ENCODE results near the gene CNTN1. TPM values are rescaled to one million over a fixed set of nuclear protein-coding genes. Genes with fewer than 3 reads are reported as not detected.

CNTN1 gene
- total and polyA plus RNA-seq, 9 of the 15 experiments (the other 6 are each of a cell fraction or from before 2014, with no cell fraction given): 0.16 TPM; not detected in 8

DNA sequence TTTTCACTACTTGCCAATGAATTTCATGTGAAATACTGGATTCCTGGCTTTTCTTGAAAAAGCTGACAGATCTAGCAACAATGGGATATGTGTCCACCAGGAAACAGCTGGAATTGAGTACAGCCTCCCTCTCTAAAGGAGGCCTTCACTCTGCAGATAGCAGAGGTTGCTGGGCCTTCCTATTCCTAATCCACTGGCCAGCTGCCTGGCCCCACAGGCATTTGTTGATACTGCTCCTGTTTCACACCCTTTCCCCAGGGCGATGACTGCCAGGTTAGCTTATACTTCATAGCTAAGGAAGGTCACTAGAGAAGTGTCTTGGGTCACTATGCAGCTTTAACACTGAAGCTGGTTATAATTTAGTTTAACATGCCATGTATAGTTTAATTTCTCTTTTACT, 408.3 kb downstream of the CNTN1 start (continued):
- TF ChIP-seq, protein P1, sequence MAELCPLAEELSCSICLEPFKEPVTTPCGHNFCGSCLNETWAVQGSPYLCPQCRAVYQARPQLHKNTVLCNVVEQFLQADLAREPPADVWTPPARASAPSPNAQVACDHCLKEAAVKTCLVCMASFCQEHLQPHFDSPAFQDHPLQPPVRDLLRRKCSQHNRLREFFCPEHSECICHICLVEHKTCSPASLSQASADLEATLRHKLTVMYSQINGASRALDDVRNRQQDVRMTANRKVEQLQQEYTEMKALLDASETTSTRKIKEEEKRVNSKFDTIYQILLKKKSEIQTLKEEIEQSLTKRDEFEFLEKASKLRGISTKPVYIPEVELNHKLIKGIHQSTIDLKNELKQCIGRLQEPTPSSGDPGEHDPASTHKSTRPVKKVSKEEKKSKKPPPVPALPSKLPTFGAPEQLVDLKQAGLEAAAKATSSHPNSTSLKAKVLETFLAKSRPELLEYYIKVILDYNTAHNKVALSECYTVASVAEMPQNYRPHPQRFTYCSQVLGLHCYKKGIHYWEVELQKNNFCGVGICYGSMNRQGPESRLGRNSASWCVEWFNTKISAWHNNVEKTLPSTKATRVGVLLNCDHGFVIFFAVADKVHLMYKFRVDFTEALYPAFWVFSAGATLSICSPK (IDR thresholded peaks at IDR 0.05; ENCODE audit: borderline replicate concordance): no peak
- no peak for TF ChIP-seq ZNF584 (CRISPR knock-in tag; IDR thresholded peaks at IDR 0.05; ENCODE audit: low read depth)

DNA sequence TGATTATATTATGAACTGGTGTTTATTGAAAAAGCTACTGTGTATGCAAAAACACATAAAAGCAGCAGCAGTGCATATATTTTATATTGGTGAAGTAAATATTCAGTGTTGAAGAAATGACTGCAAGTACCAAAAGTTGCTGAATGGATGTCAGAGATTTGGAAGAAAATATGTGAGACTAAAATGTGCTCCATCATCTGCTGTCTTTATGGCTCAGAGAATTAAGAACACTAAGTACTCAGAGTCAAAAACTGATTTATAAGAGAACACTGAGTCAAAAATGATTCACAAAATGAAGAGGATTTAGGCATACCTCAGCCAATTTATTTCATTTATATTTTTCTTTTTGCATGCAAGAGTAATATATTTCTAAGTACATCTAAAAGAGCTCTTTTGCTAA, 409.6 kb downstream of the CNTN1 start:
- FAIRE-seq: no peak
- BruUV-seq (replicated peaks): no TSS peak
- Histone ChIP-seq H3K4me2 (ENCODE audit: insufficient read depth, low read length) (no peak overlapping the region), H3K36me3 (ENCODE audit: control insufficient read depth, insufficient read depth, low read length) (no peaks in the 10 kb centered on the region), H3K9ac (ENCODE audit: insufficient read depth in 1 of 2, low read depth in 2 of 2, low read length in 2 of 2) (no peak overlapping the region), H3K79me2 (ENCODE audit: control insufficient read depth, insufficient read depth, low read length) (no peaks in the 10 kb centered on the region), H3K4me3 (no peak overlapping the region), H4K20me1 (replicated peaks; ENCODE audit: control insufficient read depth, insufficient read depth, low read length) (no peaks in the 10 kb centered on the region), H2AFZ (ENCODE audit: low read depth, low read length) (no peak overlapping the region), H3K9me1 (ENCODE audit: control insufficient read depth, insufficient read depth, low read length) (no peaks in the 10 kb centered on the region), H3K27ac (ENCODE audit: extremely low read depth, low read depth, low read length) (no peak overlapping the region), H3K9me3 (replicated peaks; ENCODE audit: control insufficient read depth, insufficient read depth, low read depth, low read length) (no peaks in the 10 kb centered on the region), H3K4me1 (replicated peaks in 1 of 2; ENCODE audit: control insufficient read depth in 2 of 2, insufficient read depth in 2 of 2, low read length in 2 of 2) (no peaks in the 10 kb centered on the region), H3K27me3 (ENCODE audit: control insufficient read depth in 2 of 2, insufficient read depth in 2 of 2, low read length in 2 of 2) (no peaks in the 10 kb centered on the region)
- ChIA-PET CTCF (ENCODE audit: low intra/inter-chr PET ratio) (no interaction called here), POLR2A (no interaction called here)
- DNase-seq (ENCODE audit: extremely low read depth in 1 of 4, low spot score in 3 of 4): no peak
- in situ Hi-C loops (cut with MboI): no loop called here
- intact Hi-C loops (cut with micrococcal nuclease): no loop called here
- no peak for ATAC-seq
- TF ChIP-seq, protein P2, sequence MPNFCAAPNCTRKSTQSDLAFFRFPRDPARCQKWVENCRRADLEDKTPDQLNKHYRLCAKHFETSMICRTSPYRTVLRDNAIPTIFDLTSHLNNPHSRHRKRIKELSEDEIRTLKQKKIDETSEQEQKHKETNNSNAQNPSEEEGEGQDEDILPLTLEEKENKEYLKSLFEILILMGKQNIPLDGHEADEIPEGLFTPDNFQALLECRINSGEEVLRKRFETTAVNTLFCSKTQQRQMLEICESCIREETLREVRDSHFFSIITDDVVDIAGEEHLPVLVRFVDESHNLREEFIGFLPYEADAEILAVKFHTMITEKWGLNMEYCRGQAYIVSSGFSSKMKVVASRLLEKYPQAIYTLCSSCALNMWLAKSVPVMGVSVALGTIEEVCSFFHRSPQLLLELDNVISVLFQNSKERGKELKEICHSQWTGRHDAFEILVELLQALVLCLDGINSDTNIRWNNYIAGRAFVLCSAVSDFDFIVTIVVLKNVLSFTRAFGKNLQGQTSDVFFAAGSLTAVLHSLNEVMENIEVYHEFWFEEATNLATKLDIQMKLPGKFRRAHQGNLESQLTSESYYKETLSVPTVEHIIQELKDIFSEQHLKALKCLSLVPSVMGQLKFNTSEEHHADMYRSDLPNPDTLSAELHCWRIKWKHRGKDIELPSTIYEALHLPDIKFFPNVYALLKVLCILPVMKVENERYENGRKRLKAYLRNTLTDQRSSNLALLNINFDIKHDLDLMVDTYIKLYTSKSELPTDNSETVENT (CRISPR knock-in tag; IDR thresholded peaks at IDR 0.05): no peak
- TF ChIP-seq, protein P3, sequence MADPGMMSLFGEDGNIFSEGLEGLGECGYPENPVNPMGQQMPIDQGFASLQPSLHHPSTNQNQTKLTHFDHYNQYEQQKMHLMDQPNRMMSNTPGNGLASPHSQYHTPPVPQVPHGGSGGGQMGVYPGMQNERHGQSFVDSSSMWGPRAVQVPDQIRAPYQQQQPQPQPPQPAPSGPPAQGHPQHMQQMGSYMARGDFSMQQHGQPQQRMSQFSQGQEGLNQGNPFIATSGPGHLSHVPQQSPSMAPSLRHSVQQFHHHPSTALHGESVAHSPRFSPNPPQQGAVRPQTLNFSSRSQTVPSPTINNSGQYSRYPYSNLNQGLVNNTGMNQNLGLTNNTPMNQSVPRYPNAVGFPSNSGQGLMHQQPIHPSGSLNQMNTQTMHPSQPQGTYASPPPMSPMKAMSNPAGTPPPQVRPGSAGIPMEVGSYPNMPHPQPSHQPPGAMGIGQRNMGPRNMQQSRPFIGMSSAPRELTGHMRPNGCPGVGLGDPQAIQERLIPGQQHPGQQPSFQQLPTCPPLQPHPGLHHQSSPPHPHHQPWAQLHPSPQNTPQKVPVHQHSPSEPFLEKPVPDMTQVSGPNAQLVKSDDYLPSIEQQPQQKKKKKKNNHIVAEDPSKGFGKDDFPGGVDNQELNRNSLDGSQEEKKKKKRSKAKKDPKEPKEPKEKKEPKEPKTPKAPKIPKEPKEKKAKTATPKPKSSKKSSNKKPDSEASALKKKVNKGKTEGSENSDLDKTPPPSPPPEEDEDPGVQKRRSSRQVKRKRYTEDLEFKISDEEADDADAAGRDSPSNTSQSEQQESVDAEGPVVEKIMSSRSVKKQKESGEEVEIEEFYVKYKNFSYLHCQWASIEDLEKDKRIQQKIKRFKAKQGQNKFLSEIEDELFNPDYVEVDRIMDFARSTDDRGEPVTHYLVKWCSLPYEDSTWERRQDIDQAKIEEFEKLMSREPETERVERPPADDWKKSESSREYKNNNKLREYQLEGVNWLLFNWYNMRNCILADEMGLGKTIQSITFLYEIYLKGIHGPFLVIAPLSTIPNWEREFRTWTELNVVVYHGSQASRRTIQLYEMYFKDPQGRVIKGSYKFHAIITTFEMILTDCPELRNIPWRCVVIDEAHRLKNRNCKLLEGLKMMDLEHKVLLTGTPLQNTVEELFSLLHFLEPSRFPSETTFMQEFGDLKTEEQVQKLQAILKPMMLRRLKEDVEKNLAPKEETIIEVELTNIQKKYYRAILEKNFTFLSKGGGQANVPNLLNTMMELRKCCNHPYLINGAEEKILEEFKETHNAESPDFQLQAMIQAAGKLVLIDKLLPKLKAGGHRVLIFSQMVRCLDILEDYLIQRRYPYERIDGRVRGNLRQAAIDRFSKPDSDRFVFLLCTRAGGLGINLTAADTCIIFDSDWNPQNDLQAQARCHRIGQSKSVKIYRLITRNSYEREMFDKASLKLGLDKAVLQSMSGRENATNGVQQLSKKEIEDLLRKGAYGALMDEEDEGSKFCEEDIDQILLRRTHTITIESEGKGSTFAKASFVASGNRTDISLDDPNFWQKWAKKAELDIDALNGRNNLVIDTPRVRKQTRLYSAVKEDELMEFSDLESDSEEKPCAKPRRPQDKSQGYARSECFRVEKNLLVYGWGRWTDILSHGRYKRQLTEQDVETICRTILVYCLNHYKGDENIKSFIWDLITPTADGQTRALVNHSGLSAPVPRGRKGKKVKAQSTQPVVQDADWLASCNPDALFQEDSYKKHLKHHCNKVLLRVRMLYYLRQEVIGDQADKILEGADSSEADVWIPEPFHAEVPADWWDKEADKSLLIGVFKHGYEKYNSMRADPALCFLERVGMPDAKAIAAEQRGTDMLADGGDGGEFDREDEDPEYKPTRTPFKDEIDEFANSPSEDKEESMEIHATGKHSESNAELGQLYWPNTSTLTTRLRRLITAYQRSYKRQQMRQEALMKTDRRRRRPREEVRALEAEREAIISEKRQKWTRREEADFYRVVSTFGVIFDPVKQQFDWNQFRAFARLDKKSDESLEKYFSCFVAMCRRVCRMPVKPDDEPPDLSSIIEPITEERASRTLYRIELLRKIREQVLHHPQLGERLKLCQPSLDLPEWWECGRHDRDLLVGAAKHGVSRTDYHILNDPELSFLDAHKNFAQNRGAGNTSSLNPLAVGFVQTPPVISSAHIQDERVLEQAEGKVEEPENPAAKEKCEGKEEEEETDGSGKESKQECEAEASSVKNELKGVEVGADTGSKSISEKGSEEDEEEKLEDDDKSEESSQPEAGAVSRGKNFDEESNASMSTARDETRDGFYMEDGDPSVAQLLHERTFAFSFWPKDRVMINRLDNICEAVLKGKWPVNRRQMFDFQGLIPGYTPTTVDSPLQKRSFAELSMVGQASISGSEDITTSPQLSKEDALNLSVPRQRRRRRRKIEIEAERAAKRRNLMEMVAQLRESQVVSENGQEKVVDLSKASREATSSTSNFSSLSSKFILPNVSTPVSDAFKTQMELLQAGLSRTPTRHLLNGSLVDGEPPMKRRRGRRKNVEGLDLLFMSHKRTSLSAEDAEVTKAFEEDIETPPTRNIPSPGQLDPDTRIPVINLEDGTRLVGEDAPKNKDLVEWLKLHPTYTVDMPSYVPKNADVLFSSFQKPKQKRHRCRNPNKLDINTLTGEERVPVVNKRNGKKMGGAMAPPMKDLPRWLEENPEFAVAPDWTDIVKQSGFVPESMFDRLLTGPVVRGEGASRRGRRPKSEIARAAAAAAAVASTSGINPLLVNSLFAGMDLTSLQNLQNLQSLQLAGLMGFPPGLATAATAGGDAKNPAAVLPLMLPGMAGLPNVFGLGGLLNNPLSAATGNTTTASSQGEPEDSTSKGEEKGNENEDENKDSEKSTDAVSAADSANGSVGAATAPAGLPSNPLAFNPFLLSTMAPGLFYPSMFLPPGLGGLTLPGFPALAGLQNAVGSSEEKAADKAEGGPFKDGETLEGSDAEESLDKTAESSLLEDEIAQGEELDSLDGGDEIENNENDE (IDR thresholded peaks at IDR 0.05; ENCODE audit: low read depth, low read length): no peak
- TF ChIP-seq SMAD4 (CRISPR knock-in tag; conservative IDR thresholded peaks at IDR 0.05): no peak
- no peak for TF ChIP-seq KHSRP (IDR thresholded peaks at IDR 0.05)
